ENCODE data around the gene PATL1.

GRCh38 chr11:59643390-59643789 is 25.4 kb downstream of the PATL1 start:
- no peak for TF ChIP-seq FOXJ3 (CRISPR knock-in tag; IDR thresholded peaks at IDR 0.05)
- no peak for TF ChIP-seq CTCF (IDR thresholded peaks at IDR 0.05)
- no peak for TF ChIP-seq EZH2phosphoT487 (IDR thresholded peaks at IDR 0.05; ENCODE audit: borderline replicate concordance, low read depth)
- TF ChIP-seq TAF1 (IDR thresholded peaks at IDR 0.05; ENCODE audit: borderline replicate concordance, low read depth, low read length) = no peak

All from SK-N-SH (cell line).